Activated T-helper 9 cell treated with anti-CD3 and anti-CD28 coated beads, Interleukin-2, amount 50 U/mL, for 16 hours (primary cell): ENCODE data around the gene GNA12.
"Not testable (repeated sequence)": the region's sequence is repeated elsewhere in the genome, so short reads cannot be mapped to it uniquely, and the experiment has no call there.

Experiments used
- DNase-seq: peaks from one replicate; pipeline ENCODE4 v3.0.0-alpha.2; 2020; ENCODE audit warnings: low read depth

Gene GNA12

DNA sequence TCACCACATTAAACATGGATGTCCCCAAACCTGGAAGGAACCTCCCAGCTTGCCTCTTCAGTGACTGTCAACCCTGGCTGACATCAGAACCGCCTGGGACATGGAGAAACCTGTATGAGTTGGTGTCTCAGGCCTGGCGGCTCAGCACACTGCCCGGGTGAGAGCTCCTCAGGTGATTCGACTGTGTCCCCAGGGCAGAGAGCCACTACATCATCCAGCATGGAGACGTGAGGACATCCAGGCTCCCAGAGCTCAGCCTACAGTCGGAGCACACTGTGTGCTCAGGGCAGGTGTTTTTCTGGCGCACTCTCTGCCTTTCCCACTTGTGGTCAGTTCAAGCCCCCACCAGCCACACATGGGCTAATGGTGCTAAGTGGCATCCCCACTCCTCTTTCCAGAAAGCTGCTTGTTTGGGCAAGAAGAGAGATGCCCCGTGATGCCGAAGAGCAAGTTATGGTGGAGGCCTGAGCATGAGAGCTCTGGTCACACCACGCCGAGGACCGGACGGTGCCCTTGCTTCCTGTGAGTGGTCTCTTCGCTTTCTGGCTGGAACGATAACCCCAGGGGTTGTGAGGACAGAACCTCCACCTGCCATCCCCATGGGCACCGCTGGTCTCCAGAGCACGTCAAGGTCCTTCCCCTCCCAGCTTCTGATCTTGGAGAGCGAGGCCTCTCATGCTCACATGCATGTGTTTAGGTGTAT, 117.6 kb downstream of the GNA12 start:
- no peak for DNase-seq

DNA sequence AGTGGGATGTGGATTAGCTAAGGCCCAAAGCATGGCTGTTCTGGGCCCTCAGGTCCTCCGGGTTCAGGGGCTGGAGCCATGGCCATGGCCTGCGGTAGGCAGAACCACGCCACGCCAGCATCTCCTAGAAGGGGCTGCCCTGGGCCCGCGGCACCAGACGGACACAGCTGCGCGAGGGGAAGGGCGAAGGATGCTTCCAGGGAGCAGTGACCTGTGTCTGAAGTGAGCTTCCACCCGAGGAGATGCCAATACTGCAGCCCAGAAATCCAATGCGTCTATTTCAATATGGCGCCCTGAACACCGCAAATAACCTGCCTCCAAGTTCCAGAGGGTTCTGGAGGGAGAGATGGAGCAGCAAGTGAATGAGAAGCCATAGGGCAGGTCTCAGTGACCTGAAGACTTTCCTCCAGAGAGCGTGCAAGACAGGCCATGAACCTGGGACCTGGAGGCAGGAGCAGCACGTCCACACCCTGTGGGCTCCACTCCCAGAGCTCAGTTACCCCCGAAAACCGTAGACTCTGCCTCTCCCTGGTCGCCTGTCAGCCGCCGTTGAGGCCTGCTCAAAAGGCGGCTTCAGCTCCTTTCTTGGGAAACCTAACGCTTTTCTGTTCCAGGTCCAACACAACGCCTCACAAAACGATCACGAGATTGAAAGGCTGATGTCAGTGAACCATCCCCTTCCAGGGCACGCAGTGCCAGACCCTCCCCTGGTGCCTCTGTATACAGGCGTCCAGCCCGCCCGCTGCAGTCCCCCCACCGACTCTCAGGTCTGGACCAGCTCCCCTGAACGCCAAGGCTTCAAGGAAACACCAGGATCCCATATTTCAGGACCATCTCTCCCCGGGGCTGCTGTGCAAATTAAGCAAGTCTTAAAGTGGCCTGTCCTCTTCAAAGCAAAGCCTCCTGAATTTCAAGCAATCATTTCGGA, 118.7 kb downstream of the GNA12 start:
- no peak for DNase-seq

DNA sequence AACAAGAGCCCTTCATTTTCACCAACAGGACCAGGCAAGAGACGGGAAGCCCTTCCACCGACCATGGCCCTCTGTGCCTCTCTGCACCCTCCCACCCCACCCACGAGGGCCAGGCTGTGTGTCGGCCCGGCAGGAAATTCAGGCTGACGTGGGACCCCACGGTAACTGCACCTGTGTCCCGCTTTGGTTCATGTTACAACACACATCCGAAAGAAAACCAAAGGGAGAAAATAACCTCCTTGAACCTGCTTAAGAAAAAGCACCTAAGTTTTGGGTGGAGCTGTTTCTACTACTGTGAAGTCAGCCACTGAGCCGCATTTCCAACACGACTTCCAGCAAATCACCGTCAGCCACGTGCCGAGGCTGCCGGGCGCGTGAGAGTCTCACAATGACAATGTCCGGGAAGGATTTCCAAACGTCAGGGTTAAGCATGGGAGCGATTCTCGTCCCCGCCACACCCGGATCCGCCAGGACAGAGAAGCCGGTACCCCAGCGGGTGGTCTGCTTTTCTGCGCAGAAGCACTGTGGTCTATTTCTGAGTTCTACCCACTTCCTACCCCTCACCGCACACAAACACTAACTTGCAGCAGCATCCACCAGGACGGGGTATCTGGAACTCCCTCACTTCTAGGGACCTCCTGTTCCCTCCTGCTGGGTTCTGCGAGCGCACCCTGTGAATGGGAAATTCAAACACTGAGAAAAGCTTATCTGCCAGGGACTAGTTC, 119.5 kb downstream of the GNA12 start:
- no peak for DNase-seq

DNA sequence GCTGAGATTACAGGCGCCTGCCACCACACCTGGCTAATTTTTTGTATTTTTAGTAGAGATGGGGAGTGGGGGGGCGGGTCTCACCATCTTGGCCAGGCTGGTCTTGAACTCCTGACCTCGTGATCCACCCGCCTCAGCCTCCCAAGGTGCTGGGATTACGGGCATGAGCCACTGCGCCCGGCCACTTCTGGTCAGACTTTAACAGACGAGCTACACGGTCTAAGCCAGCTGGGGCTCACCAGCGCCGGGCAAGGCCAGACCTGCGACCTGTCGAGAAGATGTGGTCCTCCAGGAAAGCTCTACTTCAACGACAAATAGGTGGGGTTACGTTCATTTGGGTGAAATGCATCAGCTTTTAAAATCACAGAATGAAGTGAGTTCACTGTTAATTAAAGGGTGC, 120.1 kb downstream of the GNA12 start:
- DNase-seq = not testable (repeated sequence)

DNA sequence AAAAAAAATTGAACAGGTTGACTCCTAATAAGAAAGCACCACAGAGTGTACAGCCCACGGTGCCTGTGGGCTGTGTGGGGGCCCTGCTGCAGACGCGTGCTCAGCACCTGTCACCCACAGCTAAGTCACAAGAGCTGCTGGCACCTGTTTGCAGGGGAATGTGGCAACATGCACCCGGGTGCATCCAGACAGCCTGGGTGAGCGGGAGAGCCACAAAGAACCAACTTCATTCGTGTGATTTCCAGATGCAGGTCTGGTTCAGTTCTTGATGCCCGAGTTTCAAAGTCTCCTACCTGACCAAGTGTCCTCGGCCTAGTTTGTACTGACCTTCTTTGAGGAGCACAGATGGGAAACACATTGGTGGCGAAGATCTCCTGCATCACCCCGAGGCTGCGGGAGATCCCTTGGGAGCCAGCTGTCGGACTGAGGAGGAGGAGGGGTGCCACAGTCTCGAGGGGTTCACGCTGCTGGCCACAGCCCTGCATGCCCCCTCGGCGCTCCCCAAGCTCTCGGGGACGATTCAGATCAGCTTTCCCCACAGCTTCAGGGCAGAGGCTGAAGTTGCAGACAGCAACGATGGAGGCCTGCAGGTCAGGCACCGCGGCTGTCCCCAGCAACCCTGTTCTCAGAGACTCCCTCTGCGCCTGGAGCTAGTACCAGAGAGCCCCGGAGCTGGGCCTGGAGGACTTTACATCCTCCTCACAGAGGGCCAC, 120.8 kb downstream of the GNA12 start:
- DNase-seq = no peak

DNA sequence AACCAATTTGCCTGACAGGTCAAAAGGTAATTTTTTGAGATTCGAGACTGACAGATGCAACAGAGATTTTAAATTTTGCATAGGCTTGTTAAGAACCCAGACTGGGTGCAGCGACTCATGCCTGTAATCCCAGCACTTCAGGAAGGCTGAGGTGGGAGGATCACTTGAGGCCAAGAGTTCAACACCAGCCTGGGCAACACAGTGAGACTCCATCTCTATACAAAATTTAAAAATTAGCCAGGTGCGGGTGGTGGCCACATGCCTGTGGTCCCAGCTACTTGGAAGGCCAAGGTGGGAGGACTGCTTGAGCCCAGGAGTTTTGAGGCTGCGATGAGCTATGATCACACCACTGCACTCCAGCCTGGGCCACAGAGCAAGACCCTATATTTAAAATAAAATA, 121.5 kb downstream of the GNA12 start:
- no peak for DNase-seq

DNA sequence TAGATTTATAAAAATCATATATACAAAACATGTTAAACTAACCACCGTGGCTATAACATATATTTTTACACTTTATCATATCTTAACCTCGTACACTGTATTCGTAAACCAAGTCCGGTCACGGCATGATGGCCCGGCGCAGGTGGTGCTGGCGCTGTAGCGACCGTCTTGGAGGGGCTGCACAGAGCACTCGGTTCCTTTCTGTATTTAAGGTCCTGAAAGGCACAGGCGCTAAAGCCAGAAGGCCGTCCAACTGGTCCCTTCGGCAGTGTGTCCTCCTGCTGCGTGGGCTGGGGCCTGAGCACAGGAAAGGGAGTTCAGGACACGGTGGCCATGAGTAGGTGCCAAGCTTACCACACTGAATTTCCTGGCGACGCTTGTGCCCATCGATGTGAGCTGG, 122.3 kb downstream of the GNA12 start:
- no peak for DNase-seq

DNA sequence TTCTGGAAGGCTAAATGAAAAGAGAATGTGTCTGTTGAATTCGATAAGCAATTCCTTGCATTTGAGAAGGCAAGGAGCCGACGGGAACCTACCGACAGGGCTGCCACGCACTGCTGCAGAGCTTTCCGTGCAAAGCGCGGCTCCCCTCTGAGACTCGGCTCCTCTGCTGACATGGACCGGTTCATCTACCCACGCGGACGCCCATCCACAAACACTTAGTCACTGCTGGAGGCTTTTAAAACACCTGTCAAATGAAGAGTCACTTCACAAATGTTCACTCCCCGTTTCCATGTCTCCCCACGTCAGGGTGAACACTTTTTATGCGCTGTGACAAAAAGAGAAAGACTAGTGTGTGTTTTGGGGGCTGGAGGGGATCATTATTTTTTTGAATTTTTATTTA, 124.1 kb downstream of the GNA12 start:
- DNase-seq = peak; percentile 43

DNA sequence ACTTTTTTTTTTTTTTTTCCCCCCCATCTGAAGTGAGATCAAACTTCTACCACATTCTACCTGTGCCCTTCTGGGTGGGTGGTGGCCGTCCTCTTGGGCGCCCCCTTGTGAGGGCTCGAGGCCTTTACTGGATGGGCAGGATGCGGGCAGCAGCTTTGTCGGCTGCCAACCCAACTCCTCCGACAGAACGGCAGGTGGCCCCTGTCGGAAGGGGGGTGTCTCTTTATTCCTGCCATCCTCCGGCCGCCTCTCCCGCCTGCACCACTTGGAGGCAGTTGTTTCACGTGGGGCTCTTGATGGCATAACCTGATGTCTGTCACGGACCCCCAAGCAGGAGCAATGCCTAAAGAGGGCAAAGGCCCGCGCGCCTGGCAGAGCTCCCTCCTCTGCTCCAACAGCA, 125.1 kb downstream of the GNA12 start:
- DNase-seq = peak; percentile 38

DNA sequence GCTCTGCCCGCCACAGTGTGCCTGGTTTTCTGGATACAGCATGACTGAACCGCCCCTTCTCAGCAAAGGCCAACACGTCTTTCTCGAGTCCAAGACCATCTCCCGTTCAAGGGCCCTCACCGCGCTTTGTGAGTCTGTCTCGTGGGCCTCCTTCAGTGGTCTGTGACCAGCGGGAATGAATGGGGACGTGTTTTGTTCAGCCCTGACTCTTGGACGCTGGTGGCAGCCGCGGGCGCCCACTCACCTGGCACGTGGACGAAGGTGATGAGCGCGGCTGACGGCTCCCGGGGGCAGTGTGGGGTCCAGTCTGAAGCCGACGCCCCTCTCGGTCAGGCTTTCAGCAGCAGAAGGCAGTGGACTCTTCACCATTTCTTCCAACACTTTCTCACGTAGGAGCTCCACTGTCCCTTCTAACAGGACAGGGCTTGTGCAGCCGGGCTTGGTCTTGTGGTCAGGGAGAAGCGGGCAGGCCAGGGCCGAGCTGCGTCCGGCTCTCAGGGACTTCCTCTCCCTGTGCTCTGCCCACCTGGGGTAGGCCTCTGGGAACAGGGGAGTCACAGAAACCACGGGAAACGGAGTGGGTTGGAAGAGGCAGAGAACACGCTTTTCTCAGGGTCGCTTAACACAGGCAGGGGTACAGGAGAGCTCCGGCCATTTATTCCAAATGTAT, 125.7 kb downstream of the GNA12 start:
- DNase-seq = no peak

DNA sequence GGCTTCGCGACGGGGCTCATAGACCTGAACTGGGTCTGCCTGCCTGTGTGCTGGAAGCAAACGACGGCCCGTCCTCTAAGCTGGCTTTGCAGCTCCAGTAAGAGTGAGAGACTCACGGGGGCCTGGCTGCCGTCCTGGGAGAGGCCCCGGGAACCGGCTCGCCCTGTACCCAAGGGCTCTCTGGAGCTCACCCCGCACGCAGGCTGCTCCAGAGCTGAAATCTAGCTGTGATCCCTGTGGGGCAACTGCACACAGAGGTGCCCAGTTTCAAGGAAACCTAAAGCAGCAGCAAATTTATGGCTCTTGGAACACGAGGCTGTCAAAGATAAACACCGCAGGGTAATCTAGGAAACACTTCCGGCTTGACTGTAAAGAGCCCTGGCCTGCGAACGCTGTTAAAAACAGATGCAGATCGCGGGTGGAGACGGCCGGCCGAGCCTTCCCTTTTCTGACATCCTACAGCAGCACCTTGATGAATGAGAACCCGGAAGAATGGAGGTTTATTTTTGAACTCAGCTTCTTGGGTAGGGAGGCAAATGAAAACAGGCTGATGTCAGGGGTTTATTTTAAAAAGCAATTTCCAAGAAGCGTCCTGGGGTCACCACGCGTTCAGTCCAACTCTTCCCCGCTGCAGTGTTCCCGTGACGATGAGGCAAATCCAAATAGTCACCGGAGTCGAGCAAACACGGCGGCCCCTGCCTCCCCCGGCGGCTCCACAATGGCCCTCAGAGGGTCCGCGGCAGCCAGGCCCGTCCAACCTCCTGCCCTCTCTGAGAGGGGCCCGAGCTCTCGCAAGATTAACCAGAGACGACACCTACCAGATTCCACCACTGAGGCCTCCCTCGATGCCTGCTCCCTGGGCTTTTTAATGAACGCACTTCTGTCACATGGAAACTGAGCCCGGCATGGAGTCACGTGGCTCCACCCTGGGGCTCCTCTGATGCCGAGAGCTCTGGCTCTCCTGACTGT, 126.5 kb downstream of the GNA12 start:
- no peak for DNase-seq

DNA sequence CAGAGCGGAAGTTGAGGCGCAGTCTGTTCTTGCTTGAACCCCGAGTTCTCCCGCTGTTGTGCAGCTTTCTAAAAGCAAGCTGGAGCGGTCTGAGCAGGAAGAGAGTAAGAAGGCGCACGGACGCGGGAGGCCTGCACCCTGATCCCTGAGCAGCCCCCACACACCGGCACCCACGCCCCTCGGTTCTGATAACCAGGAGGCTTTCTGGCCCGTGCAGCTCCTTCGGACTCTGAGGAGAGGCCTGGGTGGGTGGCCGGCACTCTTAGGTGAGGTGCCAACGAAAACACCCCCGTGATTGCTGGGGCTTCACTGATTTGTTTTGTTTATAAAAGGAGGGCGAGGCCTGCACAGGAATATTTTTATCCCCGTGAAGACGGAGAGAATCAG, 127.2 kb downstream of the GNA12 start:
- DNase-seq = no peak

DNA sequence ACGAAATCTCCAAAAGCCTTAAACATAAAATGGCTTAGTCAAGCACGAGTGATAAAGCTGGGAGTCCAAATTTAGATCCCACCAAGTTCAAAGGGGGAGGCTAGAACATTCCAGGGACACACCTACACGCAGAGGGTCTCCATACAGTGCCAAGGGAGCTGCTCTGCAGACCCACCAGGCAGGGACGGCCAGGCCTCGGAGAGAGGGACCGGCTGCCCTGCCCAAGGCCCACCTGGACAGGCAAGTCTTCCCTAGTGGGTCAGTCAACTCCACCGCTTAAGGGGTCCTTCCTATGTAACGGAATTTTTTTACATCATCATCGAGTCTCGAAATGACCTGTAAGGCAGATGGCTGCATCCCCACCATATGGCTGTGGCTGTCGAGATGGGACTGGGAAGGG, 127.6 kb downstream of the GNA12 start:
- no peak for DNase-seq

DNA sequence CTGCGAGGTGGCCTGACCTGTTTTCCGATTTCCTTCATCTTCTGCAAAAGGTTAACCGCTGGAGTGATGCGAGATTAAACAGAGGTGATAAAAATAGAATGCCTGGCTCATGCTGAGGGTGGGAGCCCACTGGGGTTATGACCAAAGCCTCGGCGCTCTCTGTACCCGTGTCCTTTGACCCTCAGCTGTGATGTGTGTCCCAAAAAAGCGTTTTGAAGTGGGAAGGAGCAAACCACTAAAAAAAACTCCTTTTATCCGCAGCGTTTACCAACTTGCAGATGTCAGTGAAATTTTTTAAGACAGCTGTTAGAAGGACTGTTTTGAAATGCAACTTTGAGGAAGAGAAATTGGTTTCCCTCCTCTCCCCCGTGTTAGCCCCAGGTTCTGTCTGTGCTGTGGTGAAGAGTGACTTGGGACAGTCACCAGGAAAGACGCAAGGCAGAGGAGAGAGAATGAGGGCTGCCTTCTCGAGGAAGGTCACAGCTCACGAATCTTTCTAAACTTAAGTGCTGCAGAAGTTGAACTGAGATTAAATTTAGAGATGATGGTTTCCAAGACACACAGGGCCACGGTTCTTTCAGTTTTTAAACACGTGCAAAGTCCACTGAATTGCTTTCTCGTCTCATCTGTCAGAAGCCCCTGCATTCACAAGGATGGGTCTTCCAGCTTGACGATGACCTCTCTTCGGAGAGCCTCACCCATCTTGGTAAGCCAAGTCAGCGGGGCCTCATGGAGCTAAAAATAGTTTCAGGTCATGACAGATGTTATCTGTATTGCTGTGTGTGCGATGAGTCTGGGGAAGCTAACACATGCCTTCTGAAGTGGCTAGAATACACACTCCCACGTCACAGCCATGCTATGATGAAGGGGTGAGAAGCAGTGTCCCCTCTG, 128.5 kb downstream of the GNA12 start:
- DNase-seq = peak; percentile 17

DNA sequence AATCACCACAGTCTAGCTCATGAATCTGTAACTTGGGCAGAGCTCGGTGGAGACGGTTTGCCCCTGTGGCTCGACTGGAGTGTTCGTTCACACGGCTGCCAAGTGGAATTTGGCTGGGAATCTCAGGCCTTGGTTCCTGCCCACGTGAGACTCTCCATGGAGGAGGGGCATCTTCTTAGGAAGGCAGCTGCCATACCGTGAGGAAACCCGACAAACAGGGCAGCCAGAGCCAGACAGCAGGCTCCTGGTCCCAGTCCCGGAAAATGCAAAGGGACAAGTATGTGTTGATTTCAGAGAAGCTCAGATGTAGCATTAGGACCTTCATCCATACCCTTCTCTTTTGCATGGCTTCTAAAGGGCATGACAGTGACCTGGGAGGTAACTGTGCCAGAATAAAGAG, 129.5 kb downstream of the GNA12 start:
- no peak for DNase-seq

DNA sequence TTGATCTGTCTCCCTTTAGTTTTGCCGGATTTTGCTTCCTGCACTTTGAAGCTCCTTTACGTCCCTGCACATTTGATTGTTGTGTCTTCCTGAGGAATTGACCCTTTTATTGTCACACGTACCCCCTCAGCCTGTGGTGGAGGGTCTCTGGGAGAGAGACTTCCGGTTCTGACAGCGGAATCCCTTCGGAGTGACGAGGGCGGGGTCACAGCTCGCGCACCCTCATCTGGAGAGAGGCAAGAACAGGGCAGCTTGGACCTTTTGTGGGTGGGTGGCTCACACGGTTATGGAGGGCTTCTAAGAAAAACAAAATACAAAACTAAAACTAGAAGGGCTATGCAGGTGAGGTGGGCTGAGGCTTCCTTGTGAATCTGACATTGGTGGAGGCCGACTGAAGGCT, 130.1 kb downstream of the GNA12 start:
- no peak for DNase-seq

DNA sequence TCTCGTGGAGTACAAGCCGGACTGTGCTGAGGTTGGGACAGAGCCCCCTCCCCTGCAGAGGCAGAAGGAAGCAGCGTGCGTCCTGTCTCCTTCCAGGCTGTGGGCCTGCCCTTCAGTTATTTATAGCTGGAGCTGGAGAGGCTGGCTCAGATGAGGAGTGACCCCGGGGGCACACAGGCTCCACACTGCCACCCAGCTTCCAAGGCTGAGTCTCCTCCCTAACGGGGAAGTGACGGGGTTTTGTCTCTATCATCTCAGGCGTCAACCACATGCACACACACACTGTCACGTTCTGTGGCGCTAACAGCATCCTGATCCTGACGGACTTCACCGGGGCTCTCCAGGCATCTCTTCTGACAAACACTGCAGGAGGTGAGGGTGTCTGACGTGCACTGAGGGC, 130.7 kb downstream of the GNA12 start:
- no peak for DNase-seq

DNA sequence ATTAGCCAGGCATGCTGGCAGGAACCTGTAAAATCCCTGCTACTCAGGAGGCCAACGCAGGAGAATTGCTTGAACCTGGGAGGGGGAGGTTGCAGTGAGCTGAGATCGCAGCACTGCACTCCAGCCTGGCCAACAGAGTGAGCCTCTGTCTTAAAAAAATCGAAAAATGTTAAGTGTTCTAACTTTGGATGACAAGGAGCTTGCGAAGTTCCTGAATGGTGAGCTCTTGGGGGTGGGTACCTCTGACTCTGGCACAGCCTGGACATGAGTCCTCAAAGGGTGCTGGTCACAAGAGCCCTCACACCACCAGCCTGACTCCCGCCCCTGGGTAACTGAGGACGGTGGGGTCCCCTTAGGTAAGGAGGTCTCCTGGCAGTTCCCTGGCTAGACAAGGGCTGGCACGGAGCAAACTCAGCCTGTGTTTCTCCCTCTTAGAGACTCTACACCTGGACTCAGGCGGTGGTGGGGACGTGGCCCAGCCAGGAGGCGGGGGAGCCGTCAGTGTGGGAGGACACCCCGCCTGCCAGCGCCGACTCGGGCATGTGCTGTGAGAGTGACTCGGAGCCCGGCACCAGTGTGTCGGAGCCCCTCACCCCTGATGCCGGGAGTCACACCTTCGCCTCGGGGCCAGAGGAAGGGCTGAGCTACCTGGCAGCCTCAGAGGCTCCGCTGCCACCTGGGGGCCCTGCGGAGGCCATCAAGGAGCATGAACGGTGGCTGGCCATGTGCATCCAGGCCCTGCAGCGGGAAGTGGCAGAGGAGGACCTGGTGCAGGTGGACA, 132.0 kb downstream of the GNA12 start:
- no peak for DNase-seq
